GM12878 (cell line): ENCODE measurements around the gene TRIB2. TPM values are rescaled to one million over a fixed set of nuclear protein-coding genes. Genes with fewer than 3 reads are reported as not detected.

Source experiments
- ATAC-seq: fragments of 200-7000 bp; cut with Tn5 transposase; 3 replicates; pipeline ENCODE4 v1.9.1; 2020; ENCODE audit warnings: mild to moderate bottlenecking, moderate library complexity
- BruUV-seq: library from RNA; stranded (reverse); fragments of 400-500 nt; replicated peaks from 2 replicates; lab custom pipeline; 2021; lab: Mats Ljungman, UMichigan
- CTCF ChIA-PET: fragments of 300-600 bp; sonication (Branson Sonifier 250); formaldehyde crosslinking; extraction: SDS; loops from one replicate; lab custom pipeline; 2021; ENCODE audit warnings: inconsistent platforms; lab: Yijun Ruan, JAX
- POLR2A ChIA-PET: fragments of 350-600 bp; formaldehyde crosslinking; extraction: SDS; loops from one replicate; lab custom pipeline; 2021; ENCODE audit warnings: inconsistent platforms; lab: Charles Lee
- RAD21 ChIA-PET: fragments of 300-600 bp; sonication (Branson Sonifier 250); formaldehyde crosslinking; loops from one replicate; lab custom pipeline; 2023; ENCODE audit warnings: antibody characterized with exemption; ENCODE audit not compliant: unreplicated experiment; lab: Charles Lee
- SMC1A ChIA-PET: fragments of 300-600 bp; sonication (Branson Sonifier 250); formaldehyde crosslinking; loops from one replicate; lab custom pipeline; 2023; ENCODE audit not compliant: unreplicated experiment, uncharacterized antibody; lab: Charles Lee
- DNase-seq: peaks from one replicate; pipeline ENCODE4 v3.0.0-alpha.2; 2011; ENCODE audit warnings: low read depth, low spot score
- FAIRE-seq: peaks from 3 replicates; lab custom pipeline; 2011; peaks lifted over from hg19 to GRCh38; lab: Jason Lieb, UNC
- H2AFZ ChIP-seq: 2 replicates; pipeline ENCODE4 v1.6.0; 2011; ENCODE audit warnings: low read depth, low read length, control low read depth; ENCODE audit not compliant: control insufficient read depth
- H3K27ac ChIP-seq: 2 replicates; pipeline ENCODE4 v1.5.1; 2011; ENCODE audit warnings: control low read depth; ENCODE audit not compliant: control insufficient read depth, insufficient read depth
- H3K27me3 ChIP-seq, 2 experiments: replicated peaks in 1 of 2; 2 replicates each; pipeline versions ENCODE4 v1.6.0 to v1.6.1; 2011; ENCODE audit warnings: low read length in 1 of 2; ENCODE audit not compliant: control insufficient read depth in 2 of 2, insufficient read depth in 2 of 2
- H3K36me3 ChIP-seq, 2 experiments: 2 replicates each; pipeline ENCODE4 v1.5.1; 2011; ENCODE audit warnings: low read length in 1 of 2; ENCODE audit not compliant: control insufficient read depth in 2 of 2, insufficient read depth in 2 of 2
- H3K4me1 ChIP-seq: 2 replicates; pipeline ENCODE4 v1.6.1; 2011; ENCODE audit warnings: mild to moderate bottlenecking, low read length, moderate library complexity, mixed read lengths; ENCODE audit not compliant: control insufficient read depth, insufficient read depth
- H3K4me2 ChIP-seq: 2 replicates; pipeline ENCODE4 v1.6.0; 2011; ENCODE audit warnings: control low read depth; ENCODE audit not compliant: control insufficient read depth, insufficient read depth
- H3K4me3 ChIP-seq: fragments of 200-600 bp; sonication (generic); 2 replicates; pipeline ENCODE4 v1.5.1; 2016
- H3K79me2 ChIP-seq: 2 replicates; pipeline ENCODE4 v1.6.0; 2011; ENCODE audit warnings: low read length; ENCODE audit not compliant: control insufficient read depth, insufficient read depth
- H3K9ac ChIP-seq: 2 replicates; pipeline ENCODE4 v1.8.0; 2011; ENCODE audit warnings: low read length, control low read depth, mixed read lengths; ENCODE audit not compliant: control insufficient read depth, insufficient read depth
- H3K9me3 ChIP-seq: replicated peaks from 3 replicates; pipeline ENCODE4 v1.5.1; 2011; ENCODE audit warnings: mild to moderate bottlenecking, low read length; ENCODE audit not compliant: control insufficient read depth, insufficient read depth
- H4K20me1 ChIP-seq: 2 replicates; pipeline ENCODE4 v1.6.0; 2011; ENCODE audit not compliant: control insufficient read depth, insufficient read depth
- ASH2L ChIP-seq: fragments of 300-600, 200-600 bp; sonication (generic); IDR thresholded peaks from 2 replicates; pipeline ENCODE4 v1.6.1; 2017; ENCODE audit warnings: low read depth, mild to moderate bottlenecking, borderline replicate concordance
- FOS ChIP-seq: IDR thresholded peaks from 3 replicates; pipeline ENCODE4 v1.6.1; 2011; ENCODE audit warnings: borderline replicate concordance; ENCODE audit not compliant: insufficient read length; ENCODE audit errors: extremely low read depth
- IKZF1 ChIP-seq: fragments of 450-650 bp; conservative IDR thresholded peaks from 2 replicates; pipeline ENCODE4 v1.6.1; 2017; ENCODE audit warnings: antibody characterized with exemption, mild to moderate bottlenecking
- POLR2AphosphoS2 ChIP-seq: IDR thresholded peaks from 2 replicates; pipeline ENCODE4 v1.6.1; 2011; ENCODE audit warnings: low read depth, mild to moderate bottlenecking, low read length, improper control_type of control experiment, moderate library complexity
- WGBS: methylation state at CpG from one replicate; pipeline ENCODE4 v1.1.6; 2016; ENCODE audit warnings: low lambda C conversion rate; ENCODE audit not compliant: insufficient replicate concordance, insufficient coverage; ENCODE audit errors: missing lambda C conversion rate; 5-methylcytosine and 5-hydroxymethylcytosine counted together
- in situ Hi-C: fragments of 300-500 bp; cut with MboI; formaldehyde crosslinking; loops from 9 replicates; pipeline ENCODE4 v1.14.3; 2018; ENCODE audit warnings: mixed read lengths
- intact Hi-C: fragments of 100-400 bp; cut with micrococcal nuclease; formaldehyde crosslinking; loops from one replicate; pipeline ENCODE4 v1.14.2; 2022; ENCODE audit not compliant: unreplicated experiment
- polyA plus RNA-seq, 11 experiments: library from polyadenylated mRNA; depleted of rRNA in 4 of 11; unstranded in 6 of 11; stranded (reverse) in 5 of 11; fragments of >200 nt; fragmentation: Nextera tagmentation in 4 of 11; fragmentation: Illumina TruSeq in 1 of 11; extraction: Ambion mirVana in 4 of 11; extraction: Trizol in 1 of 11; gene quantifications; 1 replicate in 1 of 11; 2 replicates in 10 of 11; pipeline versions ENCODE4 v1.2.1 to v1.2.3, GENCODE V29; 2011 to 2016; ENCODE audit warnings: inconsistent platforms in 2 of 11, missing spikeins in 2 of 11, low read depth in 1 of 11
- total RNA-seq, 4 experiments: library from RNA; depleted of rRNA in 3 of 4; stranded (reverse); fragments of >200 nt in 3 of 4; fragmentation: Illumina TruSeq in 1 of 4; extraction: Trizol in 1 of 4; gene quantifications; 2 replicates each; pipeline versions ENCODE4 v1.2.1 to v1.2.3, GENCODE V29; 2013 to 2021
- TF ChIP-seq, protein P1 (sequence below): fragments of 450-650 bp; IDR thresholded peaks from 2 replicates; pipeline ENCODE4 v1.6.1; 2017; ENCODE audit warnings: mild to moderate bottlenecking, moderate library complexity

The TRIB2 gene
- total and polyA plus RNA-seq, 10 of the 15 experiments (the other 5 are each of a cell fraction or from before 2014, with no cell fraction given), result 1.6 to 9.2 (median 5.2) TPM

DNA sequence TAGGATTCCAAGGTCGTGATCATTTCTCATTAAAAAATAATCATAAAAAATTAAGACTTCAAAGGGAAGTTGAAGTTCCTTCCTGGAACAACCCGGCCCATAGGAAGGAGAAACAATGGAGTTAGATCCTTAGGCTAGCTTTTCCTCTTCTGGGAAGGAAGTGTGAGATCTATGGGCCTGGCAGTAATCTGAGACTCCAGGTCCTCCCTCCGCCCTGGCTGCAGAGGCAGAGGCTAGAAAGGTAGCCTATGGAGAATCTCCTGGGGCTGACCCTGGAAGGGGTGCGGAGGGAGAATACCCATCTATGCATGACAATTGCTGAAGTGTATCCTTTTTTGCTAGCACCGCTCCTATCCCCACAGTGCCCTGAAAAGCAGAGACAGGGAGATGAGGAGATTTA, 37.9 kb downstream of the TRIB2 start (continued):
- TF ChIP-seq, protein P1, sequence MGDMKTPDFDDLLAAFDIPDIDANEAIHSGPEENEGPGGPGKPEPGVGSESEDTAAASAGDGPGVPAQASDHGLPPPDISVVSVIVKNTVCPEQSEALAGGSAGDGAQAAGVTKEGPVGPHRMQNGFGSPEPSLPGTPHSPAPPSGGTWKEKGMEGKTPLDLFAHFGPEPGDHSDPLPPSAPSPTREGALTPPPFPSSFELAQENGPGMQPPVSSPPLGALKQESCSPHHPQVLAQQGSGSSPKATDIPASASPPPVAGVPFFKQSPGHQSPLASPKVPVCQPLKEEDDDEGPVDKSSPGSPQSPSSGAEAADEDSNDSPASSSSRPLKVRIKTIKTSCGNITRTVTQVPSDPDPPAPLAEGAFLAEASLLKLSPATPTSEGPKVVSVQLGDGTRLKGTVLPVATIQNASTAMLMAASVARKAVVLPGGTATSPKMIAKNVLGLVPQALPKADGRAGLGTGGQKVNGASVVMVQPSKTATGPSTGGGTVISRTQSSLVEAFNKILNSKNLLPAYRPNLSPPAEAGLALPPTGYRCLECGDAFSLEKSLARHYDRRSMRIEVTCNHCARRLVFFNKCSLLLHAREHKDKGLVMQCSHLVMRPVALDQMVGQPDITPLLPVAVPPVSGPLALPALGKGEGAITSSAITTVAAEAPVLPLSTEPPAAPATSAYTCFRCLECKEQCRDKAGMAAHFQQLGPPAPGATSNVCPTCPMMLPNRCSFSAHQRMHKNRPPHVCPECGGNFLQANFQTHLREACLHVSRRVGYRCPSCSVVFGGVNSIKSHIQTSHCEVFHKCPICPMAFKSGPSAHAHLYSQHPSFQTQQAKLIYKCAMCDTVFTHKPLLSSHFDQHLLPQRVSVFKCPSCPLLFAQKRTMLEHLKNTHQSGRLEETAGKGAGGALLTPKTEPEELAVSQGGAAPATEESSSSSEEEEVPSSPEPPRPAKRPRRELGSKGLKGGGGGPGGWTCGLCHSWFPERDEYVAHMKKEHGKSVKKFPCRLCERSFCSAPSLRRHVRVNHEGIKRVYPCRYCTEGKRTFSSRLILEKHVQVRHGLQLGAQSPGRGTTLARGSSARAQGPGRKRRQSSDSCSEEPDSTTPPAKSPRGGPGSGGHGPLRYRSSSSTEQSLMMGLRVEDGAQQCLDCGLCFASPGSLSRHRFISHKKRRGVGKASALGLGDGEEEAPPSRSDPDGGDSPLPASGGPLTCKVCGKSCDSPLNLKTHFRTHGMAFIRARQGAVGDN, result no peak

DNA sequence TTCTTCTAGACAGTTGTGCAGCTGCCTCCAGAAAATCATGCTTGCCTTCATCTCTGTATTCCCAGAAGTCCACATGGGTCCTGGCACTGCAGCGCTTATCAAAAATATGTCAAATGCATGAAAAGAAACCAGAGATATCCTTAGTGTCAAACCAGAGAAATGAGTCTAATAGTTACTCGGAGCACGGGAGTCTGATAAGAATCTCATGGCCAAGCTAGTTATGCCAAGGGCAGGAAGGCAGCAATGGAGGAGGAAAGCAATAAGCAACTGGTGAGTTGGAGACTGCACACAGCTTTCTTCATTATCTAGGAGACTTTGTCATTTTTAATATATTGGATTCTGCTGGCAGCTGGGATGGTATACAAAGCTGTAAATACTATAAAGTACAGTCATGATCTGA, 38.6 kb downstream of the TRIB2 start:
- intact Hi-C loops (no loop called here), in situ Hi-C loops (no loop called here)
- ChIA-PET RAD21 (no interaction called here), CTCF (no interaction called here), SMC1A (interaction anchor here (1.8 kb wide), 1 partner anchor 39 kb away, joined by 5 read pairs; the partner anchor contains the start of gene TRIB2), POLR2A (no interaction called here)
- H3K36me3 ChIP-seq, result no peaks in the 10 kb centered on the region
- no peaks in the 10 kb centered on the region for H3K9me3 ChIP-seq
- 45% methylated on average over 3 of the region's 3 CpGs for WGBS
- BruUV-seq, result no TSS peak
- peaks cover 0 to 4% of the 10 kb centered on the region in 2 experiments; a peak in 2 of 4 replicates for H3K27me3 ChIP-seq
- no peak overlapping the region for H3K4me3 ChIP-seq
- no peak for TF ChIP-seq IKZF1
- no peak for TF ChIP-seq ASH2L
- no peak for TF ChIP-seq FOS
- no peak for TF ChIP-seq POLR2AphosphoS2
- no peak for ATAC-seq
- H3K9ac ChIP-seq, result no peak overlapping the region
- H3K27ac ChIP-seq, result no peak overlapping the region
- no peak for DNase-seq
- no peak overlapping the region for H3K4me2 ChIP-seq
- no peak overlapping the region for H2AFZ ChIP-seq
- no peaks in the 10 kb centered on the region for H3K79me2 ChIP-seq
- no peak for FAIRE-seq
- no peaks in the 10 kb centered on the region for H3K4me1 ChIP-seq
- no peaks in the 10 kb centered on the region for H4K20me1 ChIP-seq
